HG03025 (cell line): ENCODE measurements around the gene HEG1.

Source experiments
- ATAC-seq: cut with Tn5 transposase; IDR thresholded peaks from one replicate; pipeline ENCODE4 v1.9.1; 2021; ENCODE audit warnings: mild to moderate bottlenecking, moderate library complexity; ENCODE audit not compliant: unreplicated experiment, low FRiP score

HEG1 gene

DNA sequence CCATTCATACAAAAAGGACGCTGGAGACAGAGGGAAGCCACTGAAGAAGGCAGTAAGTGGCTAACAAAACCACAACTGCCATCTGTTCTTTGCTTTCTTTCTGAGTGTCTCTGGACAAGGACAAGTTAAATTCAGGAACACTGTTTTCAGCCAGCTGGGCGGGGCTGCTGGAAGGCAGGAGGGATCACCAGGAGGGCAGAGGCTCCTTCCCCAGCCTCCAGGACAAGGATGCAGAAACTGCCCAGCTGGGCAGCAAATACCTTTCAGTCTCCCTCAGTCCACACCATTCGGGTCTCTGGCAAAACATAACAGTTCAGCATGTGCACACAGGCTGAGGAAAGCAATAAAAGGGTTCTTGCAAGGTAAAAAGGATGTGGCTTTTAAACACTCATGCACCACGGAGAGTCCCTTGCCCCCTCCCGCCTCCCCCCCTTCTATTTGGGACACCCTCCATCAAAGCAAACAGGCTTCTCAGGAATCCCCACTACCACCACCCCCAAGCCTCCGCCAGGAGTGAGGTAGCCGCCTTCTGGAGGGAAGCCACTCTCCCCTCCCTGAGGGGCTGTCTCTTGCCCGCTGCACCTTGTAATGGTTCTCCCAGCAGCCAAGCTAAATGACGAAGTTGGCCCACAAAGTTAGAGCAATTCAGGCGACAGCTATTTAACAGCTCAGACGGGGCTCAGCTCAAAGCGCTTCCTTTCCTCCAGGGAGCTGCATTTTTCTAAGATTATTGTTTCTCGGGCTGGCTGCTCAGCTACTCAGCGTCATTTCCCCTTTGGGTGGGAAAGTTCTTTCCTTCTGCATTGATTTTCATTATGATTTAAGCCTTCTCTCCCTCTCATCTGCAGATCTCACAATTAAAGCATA is 3.8 kb downstream of the HEG1 start:
- ATAC-seq: no peak

DNA sequence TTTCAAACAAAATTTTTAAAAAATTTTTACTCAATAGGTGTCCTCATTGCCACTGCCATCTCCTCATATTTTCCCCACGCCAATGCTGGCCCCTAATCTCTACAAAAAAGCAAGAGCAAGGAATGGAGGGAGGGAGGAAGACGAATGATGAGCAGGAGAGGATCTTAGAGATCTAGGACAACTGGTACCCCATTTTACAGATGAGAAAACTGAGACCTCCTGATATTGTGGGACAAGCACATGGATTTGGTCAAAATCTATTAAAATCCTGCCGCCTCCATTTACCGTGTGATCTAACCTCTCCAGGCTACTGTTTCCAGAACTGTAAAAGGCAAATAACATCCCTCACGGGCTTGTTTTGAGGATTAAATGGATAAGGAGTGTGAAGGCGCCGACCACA is 4.6 kb downstream of the HEG1 start:
- ATAC-seq: no peak

DNA sequence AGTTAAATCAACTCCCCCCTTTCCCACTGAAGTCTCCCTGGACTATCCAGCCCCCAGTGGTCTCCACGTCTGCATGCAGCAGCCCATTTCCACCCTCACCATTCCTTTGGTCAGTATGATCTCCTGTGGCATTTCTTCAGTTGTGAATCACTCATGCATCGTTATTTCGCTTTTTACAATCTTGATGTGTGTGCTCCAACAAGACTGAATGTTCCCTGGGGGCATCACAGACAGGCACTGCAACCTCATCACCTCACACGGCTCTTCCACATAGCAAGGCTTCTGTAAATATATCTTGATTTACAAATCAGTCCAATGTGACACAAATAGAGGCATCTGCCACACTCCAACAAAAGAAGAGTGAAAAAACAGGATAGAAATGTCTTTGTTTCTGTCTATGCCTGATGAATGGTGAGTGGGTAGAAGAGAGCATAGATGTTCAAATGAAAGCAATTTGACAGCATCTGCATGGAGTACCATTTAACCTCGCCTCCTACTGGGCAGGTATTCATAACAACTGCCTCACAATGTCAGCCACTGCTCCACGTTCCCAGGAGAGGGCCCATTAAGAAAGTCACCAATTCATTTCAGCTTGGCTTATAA is 5.2 kb downstream of the HEG1 start:
- ATAC-seq: no peak

DNA sequence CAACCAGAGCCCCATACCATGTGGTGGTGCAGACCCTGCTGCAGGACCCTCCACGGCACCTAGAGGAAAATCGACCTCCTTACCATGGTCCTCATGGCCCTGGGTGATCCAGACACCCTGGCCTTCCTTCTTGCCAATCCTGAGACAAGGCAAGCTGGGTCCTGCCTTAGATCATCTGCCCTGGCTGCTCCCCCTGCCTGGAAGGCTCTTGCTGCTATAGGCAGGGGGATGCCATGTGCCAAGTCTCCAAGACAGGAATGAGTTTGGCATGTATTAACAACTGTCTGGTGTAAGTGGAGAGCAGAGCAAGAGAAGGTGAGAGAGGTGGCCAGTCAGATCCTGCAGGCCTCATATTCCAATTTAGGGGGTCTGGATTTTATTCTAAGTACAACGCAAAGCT is 7.5 kb downstream of the HEG1 start:
- no peak for ATAC-seq

DNA sequence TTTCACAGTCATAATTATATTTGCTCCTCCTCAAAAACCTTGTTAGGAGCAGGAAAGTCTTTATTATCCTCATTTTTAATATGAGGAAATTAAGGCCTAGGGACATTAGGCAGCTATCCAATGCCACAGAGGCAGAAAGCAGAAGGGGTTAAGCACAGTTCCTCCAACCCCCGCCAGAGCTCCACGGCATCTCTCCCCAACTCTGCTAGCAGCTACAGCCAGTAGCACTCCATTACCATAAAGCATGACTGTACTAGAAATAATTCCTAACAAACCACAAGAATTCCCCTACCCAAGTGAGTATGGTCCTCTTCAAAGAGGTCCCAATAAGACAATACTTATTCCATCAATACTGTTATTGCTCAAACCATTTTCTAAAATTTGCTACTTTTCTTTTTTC is 9.8 kb downstream of the HEG1 start:
- no peak for ATAC-seq

DNA sequence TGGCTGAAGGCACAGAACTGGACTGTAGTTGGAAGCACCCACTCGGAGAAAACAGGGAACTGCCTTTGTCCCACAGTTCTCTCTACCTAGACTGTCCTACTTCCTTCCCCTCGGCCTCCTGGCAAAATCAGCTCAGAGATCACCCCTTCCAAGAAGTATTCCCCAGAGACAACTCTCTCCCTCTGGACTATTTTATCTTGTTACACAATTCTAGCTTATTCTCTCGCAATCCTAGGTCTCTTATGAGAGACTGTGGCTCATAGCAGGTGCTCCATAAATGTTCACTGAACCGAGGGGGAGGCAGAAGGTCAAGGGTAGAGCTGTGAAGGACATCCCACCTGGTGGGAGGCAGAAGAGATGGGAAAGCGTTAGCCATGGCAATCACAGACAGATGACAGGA is 10.6 kb downstream of the HEG1 start:
- no peak for ATAC-seq

DNA sequence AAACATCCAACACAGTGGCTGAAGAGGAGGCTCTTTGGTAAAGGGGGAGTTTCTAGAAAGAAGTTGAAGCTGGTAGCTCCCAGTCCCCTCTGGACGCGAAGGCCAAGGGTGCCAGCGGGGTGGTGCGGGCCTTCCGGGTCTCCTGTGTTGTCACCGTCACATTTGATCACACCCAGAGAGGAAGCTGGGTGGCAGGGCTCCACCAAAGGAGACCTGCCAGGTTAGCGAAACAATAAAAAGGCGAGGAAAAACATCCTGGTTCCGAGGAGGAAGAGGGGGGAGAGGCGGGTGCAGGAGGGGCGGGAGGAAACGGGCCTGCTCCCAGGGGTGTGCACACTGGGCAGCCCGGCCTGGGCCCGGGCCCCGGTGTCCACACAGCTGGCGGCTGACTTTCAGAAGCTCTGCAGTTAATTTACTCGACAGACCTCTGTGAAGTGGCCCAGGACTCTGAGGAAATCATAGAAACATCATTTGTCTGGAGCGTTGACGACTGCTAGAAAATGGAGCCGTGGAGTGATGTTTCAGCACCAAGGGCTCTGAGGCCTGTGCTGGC is 12.1 kb downstream of the HEG1 start:
- ATAC-seq: no peak

DNA sequence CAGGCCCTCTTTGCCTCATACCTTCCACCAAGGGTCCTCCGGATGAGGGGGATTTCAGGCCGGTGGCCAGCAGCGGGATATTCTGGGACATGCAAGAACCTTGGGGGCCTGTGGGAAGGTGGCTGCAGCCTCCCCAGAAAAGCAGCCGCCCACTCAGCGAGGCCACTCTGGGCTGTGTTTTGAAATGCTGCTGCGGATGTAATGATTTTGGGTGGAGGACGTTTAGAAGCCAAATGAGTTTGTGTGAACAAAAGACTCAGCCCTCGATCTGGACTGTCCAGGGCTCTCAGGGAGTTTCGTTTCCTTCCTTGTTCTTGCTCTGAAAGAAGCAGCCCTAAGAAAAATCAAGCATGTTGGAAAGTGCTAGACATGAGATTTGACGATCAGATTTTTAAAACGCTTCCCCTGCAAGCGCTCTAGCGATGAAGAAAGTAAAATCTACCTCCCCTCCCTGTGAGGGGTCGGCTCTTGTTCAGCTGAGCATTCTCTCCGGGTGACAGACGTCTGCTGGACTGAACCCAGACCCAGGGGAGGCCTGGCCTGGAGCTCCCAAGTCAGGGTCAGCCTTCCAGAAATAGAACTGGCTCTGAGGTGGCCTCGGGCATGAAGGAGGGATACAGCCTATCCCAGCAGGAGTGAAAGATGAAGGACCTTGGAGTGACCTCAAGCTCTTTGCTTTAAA is 12.9 kb downstream of the HEG1 start:
- ATAC-seq: no peak

DNA sequence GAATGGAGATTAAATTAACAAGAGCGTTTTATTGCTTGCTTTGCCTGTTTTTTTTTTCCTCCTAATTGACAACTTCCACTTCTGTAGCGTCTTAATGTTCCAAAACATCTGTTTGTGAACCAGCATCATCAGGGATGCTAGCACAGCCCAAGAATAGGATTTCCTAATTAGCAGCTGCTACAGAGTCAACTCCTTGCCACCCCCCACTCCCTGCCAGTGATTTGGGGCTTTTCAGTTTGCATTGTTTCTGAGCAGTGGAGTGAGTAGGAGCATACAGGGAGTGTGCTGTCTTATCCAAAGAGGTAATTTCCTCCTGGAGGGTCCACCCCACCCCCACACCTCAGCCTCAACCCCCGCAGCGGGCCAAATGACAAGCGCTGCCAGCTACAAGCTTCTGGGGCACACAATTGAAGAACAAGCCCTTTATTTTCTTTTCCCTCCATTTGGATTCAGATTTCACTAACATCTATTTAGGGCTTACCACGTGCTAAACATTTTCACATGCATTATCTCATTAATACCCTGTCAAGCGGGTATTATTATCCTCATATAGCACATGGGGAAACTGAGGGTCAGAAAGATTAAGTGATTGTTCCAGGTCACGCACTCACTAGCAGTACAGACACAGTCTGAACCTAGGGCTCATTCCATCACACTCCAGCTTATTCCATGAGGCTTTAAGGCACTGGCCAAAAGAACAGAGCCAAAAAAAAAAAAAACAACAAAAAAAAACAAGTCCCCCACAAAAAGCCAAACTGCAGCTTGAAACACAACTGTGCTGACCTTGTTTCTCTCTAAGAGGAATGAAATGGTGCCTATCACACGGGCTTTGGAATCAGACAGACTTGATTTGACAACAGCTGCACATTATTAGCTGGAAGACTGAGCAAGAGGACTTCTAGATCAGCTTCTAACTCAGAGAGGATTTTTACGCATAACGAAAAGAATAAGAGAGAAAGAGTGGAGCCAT is 16.4 kb downstream of the HEG1 start:
- ATAC-seq: no peak

DNA sequence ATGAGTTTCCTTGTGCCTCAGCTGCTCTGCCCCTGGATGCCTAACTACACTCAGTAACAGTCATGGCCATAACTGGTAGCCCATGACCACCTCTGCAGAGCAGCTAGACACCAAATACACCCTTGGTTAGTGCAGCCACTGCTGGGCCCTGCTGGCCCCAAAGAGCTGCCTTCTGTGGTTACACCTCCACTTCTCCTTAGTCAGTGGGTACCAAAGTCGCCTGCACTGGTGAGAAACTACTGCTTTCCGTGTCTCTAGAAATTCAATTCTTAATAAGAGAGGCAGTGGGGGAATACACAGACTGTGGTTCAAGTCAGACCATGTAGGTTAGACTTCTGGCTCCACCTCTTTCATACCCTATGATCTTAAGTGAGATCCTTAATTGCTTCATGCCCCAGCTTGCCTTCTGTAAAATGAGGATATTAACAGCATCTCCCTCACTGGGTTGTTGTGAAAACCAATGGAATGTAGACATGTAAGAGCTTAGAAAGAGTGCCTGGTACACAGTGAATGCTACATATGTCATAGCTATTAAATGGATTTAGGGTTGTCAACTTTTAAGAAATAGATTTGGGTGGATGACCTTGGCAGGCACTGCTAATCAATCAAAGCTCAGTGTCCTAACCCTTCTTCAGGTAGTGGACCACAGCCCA is 18.2 kb downstream of the HEG1 start:
- ATAC-seq: no peak

DNA sequence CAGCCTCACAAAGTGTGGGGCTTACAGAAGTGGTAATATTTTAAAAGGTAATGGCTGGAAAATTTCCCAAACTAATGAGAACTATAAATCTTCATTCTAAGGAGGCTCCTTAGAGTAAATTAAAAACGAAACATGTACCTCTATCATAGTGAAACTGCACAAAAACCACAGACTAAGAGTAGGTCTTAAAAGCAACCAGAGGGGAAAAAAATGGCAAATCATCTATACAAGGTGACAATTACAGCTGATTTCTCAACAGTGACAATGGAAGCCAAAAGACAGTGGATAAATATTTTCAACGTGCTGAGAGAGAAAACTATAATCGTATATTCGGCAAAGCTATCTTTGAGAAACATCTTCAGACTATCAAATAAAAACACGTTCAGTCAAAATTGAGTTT is 20.6 kb downstream of the HEG1 start:
- no peak for ATAC-seq

DNA sequence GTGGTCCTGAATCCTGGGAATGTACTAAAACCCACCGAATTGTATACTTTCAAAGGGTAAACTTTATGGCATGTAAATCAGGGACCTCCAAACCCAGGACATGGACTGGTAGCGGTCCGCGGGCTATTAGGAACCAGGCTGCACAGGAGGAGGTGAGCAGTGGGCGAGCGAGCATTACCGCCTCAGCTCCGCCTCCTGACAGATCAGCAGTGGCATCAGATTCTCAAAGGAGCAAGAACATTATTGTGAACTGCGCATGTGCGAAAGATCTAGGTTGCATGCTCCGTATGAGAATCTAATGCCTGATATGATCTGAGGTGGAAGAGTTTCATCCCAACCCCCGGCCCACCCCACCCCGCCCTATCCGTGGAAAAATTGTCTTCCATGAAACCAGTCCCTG is 22.2 kb downstream of the HEG1 start:
- no peak for ATAC-seq

DNA sequence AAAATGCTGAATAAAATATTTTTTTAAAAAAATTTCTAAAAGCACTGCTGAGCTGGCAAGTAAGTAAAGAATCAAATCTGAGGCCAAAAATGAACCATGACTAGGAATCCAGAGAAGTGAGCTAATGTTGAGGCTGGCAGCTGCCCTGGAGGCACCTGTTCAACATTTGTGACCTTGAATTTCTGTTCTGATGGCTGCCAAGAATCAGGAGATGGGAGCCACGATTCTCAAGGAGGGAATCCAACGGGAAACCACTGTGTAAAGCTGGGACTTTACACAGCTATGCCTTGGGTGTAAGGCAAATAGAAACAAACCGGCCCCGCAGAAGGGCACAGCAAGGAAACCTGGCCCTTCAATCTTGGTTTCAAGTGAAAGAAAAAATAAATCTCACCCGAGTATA is 22.7 kb downstream of the HEG1 start:
- ATAC-seq: no peak

DNA sequence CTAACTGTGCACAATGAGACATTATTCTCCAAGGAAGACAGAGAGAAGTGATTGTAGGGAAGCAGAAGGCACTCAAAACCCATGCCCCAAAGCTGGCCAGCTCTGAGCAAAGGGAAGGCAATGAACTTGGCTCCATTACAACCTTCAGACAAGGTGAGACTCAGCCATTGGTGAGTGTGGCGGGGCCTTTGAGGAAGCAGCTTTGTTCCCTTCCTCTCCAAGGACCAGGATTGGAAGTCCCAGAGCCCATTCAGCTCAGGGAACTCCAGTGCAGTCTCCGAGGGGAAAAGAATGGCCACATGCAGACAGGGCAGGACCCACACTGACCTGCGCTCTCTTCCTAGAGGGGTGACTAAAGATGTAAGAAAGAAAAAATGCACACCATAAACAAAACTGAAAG is 23.1 kb downstream of the HEG1 start:
- no peak for ATAC-seq

DNA sequence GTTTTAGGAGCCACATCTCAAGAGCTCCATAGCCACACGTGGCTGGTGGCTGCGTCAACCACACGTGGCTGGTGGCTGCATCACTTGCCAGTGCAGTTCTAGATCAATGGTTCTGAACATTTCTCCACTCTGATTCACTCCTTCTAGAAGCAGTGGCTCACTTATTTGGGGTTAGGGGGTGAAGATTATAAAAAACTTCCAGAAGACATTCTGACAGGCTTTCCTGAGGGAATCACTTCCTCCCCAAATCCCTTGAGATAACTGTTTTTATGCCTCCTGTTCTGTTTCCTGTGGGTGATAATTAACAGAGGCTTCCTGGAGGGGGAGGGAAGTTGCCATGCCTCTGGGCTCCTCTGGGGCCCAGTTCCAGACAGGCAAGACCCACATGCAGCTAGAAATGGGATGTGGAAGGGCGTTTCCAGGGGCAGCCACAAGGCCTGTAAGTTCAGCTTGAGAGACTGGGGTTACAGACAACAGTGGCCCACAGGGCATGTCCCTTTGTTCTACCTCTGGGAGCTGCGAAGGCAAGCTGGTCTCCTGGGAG is 23.6 kb downstream of the HEG1 start:
- ATAC-seq: no peak

DNA sequence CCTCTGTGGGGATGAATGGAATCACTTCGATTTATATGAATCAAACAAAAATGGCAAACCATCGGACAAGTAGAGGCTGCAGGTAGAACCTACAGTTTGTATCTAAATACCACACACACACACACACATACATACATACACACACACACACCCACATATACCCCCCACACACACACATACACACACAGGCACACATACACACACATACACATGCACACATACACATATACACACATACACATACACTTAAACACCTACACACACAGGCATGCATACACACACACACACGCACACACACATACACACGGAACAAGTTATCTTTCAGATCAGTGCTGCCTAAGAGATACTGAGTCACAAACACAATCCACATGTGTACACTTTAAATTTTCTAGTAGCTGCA is 24.3 kb downstream of the HEG1 start:
- no peak for ATAC-seq

DNA sequence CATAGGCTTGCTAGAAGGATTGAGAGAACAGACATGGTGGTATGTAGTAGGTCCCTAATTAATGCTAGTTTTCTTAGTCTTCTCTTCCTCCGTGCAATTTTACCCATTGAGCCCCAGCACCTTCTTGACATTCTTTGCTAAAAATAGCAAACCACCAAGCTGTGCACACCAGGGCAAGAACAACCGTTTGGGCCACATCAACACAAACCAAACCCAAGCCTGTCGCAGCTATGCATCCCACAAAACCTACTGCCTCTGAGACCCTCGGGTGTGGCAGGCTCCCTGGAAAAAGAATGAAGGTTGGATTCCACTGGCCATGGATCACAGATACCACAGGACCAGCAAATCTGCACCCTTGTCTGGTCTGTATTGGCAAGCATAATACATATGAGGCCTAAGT is 27.1 kb downstream of the HEG1 start:
- ATAC-seq: no peak

DNA sequence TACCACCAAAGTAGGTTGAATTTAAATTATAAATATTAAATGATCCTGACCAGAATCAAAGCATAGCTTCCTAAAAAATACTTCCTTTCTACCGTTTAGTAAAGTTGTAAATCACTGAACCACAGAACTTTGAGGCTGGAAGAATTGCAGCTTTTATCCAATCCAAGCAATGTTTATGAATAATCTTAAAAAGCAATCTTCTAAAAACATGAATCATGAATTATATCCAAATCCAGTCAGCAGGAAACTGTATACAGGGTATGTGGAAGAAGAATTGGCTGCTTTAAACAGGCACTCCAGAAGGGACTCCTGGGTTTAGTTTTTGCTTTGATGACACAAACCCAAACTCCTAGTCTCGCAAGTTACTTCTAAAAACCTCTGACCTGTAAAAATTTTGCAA is 30.2 kb downstream of the HEG1 start:
- ATAC-seq: no peak

DNA sequence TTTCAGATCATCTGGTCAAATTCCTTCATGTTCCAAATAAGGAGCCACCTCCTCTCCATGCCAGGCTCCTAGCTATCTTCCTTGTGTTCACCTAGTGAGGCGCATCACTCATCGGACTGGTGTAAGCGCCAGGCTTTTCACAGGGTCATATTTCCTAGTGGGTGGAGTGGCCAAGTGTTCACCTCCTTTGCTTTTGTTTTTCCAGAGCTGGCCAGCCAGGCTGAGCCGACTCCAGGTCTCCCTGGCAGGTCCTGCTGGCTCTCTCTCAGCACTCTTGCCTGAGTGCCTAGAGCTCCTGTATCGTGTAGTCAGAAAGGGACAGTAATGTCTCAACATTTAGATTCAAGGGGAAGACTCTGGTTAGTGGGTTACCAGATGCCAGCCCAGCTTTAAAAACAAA is 31.0 kb downstream of the HEG1 start:
- no peak for ATAC-seq
